ENCODE data around the gene SUCLG2.

DNA sequence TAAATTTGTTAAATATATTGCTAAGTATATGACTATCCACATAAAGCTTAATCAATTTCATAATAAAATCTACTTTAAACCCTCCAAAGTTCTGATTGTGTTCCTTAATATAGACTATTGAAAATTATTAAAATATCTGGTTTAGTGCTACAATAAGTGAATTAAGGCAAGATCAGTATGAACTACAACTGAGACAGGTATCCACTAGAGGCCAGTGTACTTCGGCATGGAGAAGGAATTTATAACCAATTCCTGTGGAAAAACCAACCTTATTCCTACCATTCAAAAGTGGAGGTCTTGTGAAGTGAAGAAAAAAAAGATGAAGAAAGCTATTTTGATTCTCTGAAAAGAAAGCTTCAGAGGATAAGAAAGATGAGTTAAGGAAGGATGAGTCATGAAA is 237.7 kb downstream of the SUCLG2 start:
- TF ChIP-seq, protein P1, sequence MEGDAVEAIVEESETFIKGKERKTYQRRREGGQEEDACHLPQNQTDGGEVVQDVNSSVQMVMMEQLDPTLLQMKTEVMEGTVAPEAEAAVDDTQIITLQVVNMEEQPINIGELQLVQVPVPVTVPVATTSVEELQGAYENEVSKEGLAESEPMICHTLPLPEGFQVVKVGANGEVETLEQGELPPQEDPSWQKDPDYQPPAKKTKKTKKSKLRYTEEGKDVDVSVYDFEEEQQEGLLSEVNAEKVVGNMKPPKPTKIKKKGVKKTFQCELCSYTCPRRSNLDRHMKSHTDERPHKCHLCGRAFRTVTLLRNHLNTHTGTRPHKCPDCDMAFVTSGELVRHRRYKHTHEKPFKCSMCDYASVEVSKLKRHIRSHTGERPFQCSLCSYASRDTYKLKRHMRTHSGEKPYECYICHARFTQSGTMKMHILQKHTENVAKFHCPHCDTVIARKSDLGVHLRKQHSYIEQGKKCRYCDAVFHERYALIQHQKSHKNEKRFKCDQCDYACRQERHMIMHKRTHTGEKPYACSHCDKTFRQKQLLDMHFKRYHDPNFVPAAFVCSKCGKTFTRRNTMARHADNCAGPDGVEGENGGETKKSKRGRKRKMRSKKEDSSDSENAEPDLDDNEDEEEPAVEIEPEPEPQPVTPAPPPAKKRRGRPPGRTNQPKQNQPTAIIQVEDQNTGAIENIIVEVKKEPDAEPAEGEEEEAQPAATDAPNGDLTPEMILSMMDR (conservative IDR thresholded peaks at IDR 0.05; ENCODE audit: low read length): 0 out of 2 replicates have a peak, but pooled peaks have one; percentile 14
- TF ChIP-seq EZH2phosphoT487 (IDR thresholded peaks at IDR 0.05; ENCODE audit: borderline replicate concordance, low read depth, low read length): no peak

All from OCI-LY7 (cell line).